Suprapubic skin (tissue), 4 donors: ENCODE data around the gene PLA2G15. TPM values are rescaled to one million over a fixed set of nuclear protein-coding genes. Genes with fewer than 3 reads are reported as not detected.
A peak's percentile ranks its signal among the peaks of the same experiment; 100 is the strongest.

ENCODE experiments used
- DNase-seq, 2 donors: peaks; one replicate each; pipeline ENCODE4 v3.0.0-alpha.2; 2019; ENCODE audit warnings: low spot score in 2 of 2
- H3K27ac ChIP-seq: fragments of 200-600 bp; sonication (generic); one replicate; pipeline ENCODE4 v1.5.1; 2019
- H3K27me3 ChIP-seq: fragments of 200-600 bp; sonication (generic); one replicate; pipeline ENCODE4 v1.5.1; 2019
- H3K36me3 ChIP-seq: fragments of 200-600 bp; sonication (generic); one replicate; pipeline ENCODE4 v1.5.1; 2019
- H3K4me1 ChIP-seq: fragments of 200-600 bp; sonication (generic); one replicate; pipeline ENCODE4 v1.5.1; 2019
- H3K4me3 ChIP-seq: fragments of 200-600 bp; sonication (generic); one replicate; pipeline ENCODE4 v1.5.1; 2019; ENCODE audit warnings: mild to moderate bottlenecking
- H3K9me3 ChIP-seq: fragments of 200-600 bp; sonication (generic); one replicate; pipeline ENCODE4 v1.5.1; 2019
- CTCF ChIP-seq, 2 donors: fragments of 200-600 bp in 1 of 2; fragments of 450-650 bp in 1 of 2; sonication (generic) in 1 of 2; IDR thresholded peaks; one replicate each; pipeline ENCODE4 v1.5.1; 2016 to 2019; ENCODE audit warnings: antibody characterized with exemption in 2 of 2, mild to moderate bottlenecking in 1 of 2, moderate library complexity in 1 of 2
- EP300 ChIP-seq: sonication (generic); formaldehyde crosslinking; IDR thresholded peaks from one replicate; pipeline ENCODE4 v1.6.1; 2017; ENCODE audit warnings: antibody characterized with exemption
- POLR2A ChIP-seq, 2 donors: fragments of 450-650 bp; IDR thresholded peaks; one replicate each; pipeline ENCODE4 v1.6.1; 2017; ENCODE audit warnings: antibody characterized with exemption in 2 of 2, mild to moderate bottlenecking in 2 of 2, moderate library complexity in 2 of 2
- POLR2AphosphoS5 ChIP-seq, 3 donors: sonication (generic); formaldehyde crosslinking; IDR thresholded peaks; one replicate each; pipeline ENCODE4 v1.6.1; 2017; ENCODE audit warnings: antibody characterized with exemption in 3 of 3
- WGBS: methylation state at CpG from one replicate; pipeline ENCODE4 v1.1.5; 2018; 5-methylcytosine and 5-hydroxymethylcytosine counted together
- total RNA-seq, 4 donors: library from RNA; depleted of rRNA; stranded (reverse); fragments of >200 nt; gene quantifications; one replicate each; pipeline ENCODE4 v1.1.0, GENCODE V29; 2016

PLA2G15 gene
- total RNA-seq, 4 donors from 2014 or later, result 11.2 to 26.6 (median 23.6) TPM

DNA sequence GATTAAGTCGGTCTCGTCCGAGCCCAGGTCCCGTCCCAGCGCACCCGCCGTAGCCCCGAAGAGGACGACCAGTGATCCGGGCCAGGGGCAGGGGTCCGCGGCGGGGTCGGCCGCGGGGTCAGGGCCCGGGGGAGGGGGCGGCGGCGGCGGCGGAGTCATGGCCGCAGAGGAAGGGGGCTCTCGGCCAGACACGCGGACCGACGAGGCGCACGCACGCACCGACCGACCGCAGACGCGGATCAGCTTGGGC lies 9.4 kb upstream of the PLA2G15 start, which contains the start of gene ESRP2:
ESRP2 (minus strand) TSS at position 241 of the 250 bp plus-strand sequence; CDS start at position 159, 82 bp downstream.
- no peaks in the 10 kb centered on the region for H3K9me3 ChIP-seq
- peaks cover 15% of the 10 kb centered on the region for H3K36me3 ChIP-seq
- no peak for DNase-seq
- no peaks in the 10 kb centered on the region for H3K27me3 ChIP-seq
- peak within 1 kb of the TSS; percentile 96 for H3K27ac ChIP-seq
- peak within 1 kb of the TSS; percentile 54 for H3K4me3 ChIP-seq
- WGBS, result no CpG with 5 or more reads among the region's 36 CpGs
- peaks cover 61% of the 10 kb centered on the region for H3K4me1 ChIP-seq
- TF ChIP-seq POLR2AphosphoS5 (IDR thresholded peaks at IDR 0.05), result no peak
- no peak for TF ChIP-seq CTCF (IDR thresholded peaks at IDR 0.05)
- TF ChIP-seq POLR2A (IDR thresholded peaks at IDR 0.05), result no peak
- no peak for TF ChIP-seq EP300

GRCh38 chr16:68236137-68236825 lies 8.9 kb upstream of the PLA2G15 start:
- no peaks in the 10 kb centered on the region for H3K27me3 ChIP-seq
- H3K27ac ChIP-seq, result peak overlapping the region; percentile 96
- WGBS, result 49% methylated on average over 14 of the region's 45 CpGs
- no peaks in the 10 kb centered on the region for H3K9me3 ChIP-seq
- peaks cover 61% of the 10 kb centered on the region for H3K4me1 ChIP-seq
- H3K4me3 ChIP-seq, result peak overlapping the region; percentile 54
- TF ChIP-seq EP300, result no peak
- peak in 1 of 2 donors; percentile 22 for TF ChIP-seq POLR2A (IDR thresholded peaks at IDR 0.05)
- DNase-seq, result peak; percentile 83 to 84
- H3K36me3 ChIP-seq, result peaks cover 10% of the 10 kb centered on the region

GRCh38 chr16:68236826-68237242 lies 8.3 kb upstream of the PLA2G15 start:
- no peak for DNase-seq
- H3K36me3 ChIP-seq, result peaks cover 5% of the 10 kb centered on the region
- peak overlapping the region; percentile 96 for H3K27ac ChIP-seq
- peaks cover 61% of the 10 kb centered on the region for H3K4me1 ChIP-seq
- no peaks in the 10 kb centered on the region for H3K9me3 ChIP-seq
- peak overlapping the region; percentile 54 for H3K4me3 ChIP-seq
- TF ChIP-seq POLR2AphosphoS5 (IDR thresholded peaks at IDR 0.05) (no peak), EP300 (no peak)
- H3K27me3 ChIP-seq, result no peaks in the 10 kb centered on the region
- WGBS, result 17% methylated on average over 13 of the region's 21 CpGs

GRCh38 chr16:68237243-68238028 lies 7.7 kb upstream of the PLA2G15 start:
- no peaks in the 10 kb centered on the region for H3K27me3 ChIP-seq
- no peaks in the 10 kb centered on the region for H3K9me3 ChIP-seq
- peak overlapping the region; percentile 96 for H3K27ac ChIP-seq
- no peaks in the 10 kb centered on the region for H3K36me3 ChIP-seq
- TF ChIP-seq CTCF (IDR thresholded peaks at IDR 0.05), result no peak
- no peak for TF ChIP-seq EP300
- peak in 2 of 3 donors; percentile 79 to 85 for TF ChIP-seq POLR2AphosphoS5 (IDR thresholded peaks at IDR 0.05)
- TF ChIP-seq POLR2A (IDR thresholded peaks at IDR 0.05), result peak; percentile 53 to 56
- H3K4me3 ChIP-seq, result peak overlapping the region; percentile 54
- H3K4me1 ChIP-seq, result peaks cover 60% of the 10 kb centered on the region
- peak; percentile 98 to 99 for DNase-seq
- 0% methylated on average over 39 of the region's 72 CpGs for WGBS

DNA sequence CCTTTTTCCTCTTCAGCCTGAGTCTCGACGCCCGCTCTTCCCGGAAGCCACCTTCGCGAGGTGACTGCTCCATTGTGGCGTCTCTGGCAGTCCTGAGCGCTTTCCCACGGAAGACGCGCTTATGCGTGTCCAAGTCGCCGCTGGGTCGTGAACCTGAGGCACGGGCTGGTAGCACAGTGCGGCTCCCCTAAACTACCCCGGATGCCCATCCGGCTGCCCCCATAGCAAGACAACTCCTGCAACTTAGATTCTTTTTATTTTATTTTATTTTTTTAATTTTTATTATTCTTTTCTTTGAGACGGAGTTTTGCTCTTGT lies 7.2 kb upstream of the PLA2G15 start:
- 14% methylated on average over 20 of the region's 20 CpGs for WGBS
- Histone ChIP-seq H3K9me3 (no peaks in the 10 kb centered on the region), H3K4me1 (peaks cover 54% of the 10 kb centered on the region), H3K27me3 (no peaks in the 10 kb centered on the region), H3K27ac (peak overlapping the region; percentile 96), H3K36me3 (no peaks in the 10 kb centered on the region), H3K4me3 (peak overlapping the region; percentile 54)
- DNase-seq, result no peak
- TF ChIP-seq POLR2AphosphoS5 (IDR thresholded peaks at IDR 0.05), result no peak
- TF ChIP-seq CTCF (IDR thresholded peaks at IDR 0.05), result no peak
- TF ChIP-seq EP300, result no peak
- no peak for TF ChIP-seq POLR2A (IDR thresholded peaks at IDR 0.05)

DNA sequence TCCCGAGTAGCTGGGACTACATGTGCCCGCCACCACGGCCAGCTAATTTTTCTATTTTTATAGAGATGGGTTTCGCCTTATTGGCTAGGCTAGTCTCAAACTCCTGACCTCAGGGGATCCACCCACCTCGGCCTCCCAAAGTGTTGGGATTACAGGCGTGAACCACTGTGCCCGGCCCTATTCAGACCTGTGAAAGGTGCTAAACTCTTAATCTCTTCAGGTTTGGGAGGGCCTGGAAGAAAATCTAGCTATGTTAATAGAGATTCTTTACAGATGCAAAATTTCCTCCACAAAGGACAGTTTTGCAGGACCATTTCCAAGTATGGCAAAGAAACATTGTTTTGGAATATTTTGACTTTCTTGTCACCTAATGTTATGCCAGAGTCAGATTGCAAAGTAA lies 3.1 kb upstream of the PLA2G15 start:
- H3K4me1 ChIP-seq, result peaks cover 42% of the 10 kb centered on the region
- 87% methylated on average over 7 of the region's 7 CpGs for WGBS
- no peak for DNase-seq

More for the DNA sequence above, 3.1 kb upstream of the PLA2G15 start:
- TF ChIP-seq POLR2AphosphoS5 (IDR thresholded peaks at IDR 0.05) (no peak), CTCF (IDR thresholded peaks at IDR 0.05) (no peak), POLR2A (IDR thresholded peaks at IDR 0.05) (no peak), EP300 (no peak)
- Histone ChIP-seq H3K4me3 (no peak overlapping the region), H3K27ac (no peak overlapping the region), H3K9me3 (no peaks in the 10 kb centered on the region), H3K36me3 (no peaks in the 10 kb centered on the region), H3K27me3 (no peaks in the 10 kb centered on the region)
